H1 (cell line): ENCODE results near the gene ZNF311.

Experiments used
- CEBPB ChIP-seq: IDR thresholded peaks from 2 replicates; pipeline ENCODE4 v1.6.1; 2012; ENCODE audit warnings: low read depth, low read length
- EZH2 ChIP-seq: fragments of 200-600 bp; sonication (generic); IDR thresholded peaks from 2 replicates; pipeline ENCODE4 v1.7.1; 2012; ENCODE audit warnings: low read depth, mild to moderate bottlenecking, moderate library complexity, low read length, inconsistent platforms; ENCODE audit not compliant: severe bottlenecking
- TF ChIP-seq, protein P1 (sequence below), 3 experiments: IDR thresholded peaks; 1 replicate in 2 of 3; 2 replicates in 1 of 3; pipeline versions ENCODE4 v1.5.1 to v1.6.1; 2011; ENCODE audit warnings: low read length in 3 of 3, mild to moderate bottlenecking in 3 of 3, inconsistent platforms in 2 of 3, low read depth in 1 of 3, moderate library complexity in 1 of 3; ENCODE audit not compliant: insufficient read depth in 1 of 3; ENCODE audit errors: control extremely low read depth in 1 of 3
- TF ChIP-seq, protein P2 (sequence below): IDR thresholded peaks from 2 replicates; pipeline ENCODE4 v1.6.1; 2012; ENCODE audit warnings: low read length, inconsistent platforms

DNA sequence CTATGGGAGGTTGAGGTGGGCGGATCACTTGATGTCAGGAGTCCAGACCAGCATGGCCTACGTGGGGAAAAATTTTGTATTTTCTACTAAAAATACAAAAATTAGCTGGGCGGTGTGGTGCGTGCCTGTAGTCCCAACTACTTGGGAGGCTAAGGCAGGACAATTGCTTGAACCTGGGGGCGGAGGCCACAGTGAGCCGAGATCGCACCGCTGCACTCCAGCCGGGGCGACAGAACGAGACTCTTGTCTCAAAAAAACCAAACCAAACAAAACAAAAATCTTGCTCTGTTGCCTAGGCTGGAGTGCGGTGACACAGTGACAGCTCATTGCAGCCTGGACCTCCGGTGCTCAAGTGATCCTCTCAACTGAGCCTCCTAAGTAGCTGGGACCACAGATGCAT lies 23.7 kb upstream of the ZNF311 start:
- no peak for TF ChIP-seq EZH2
- TF ChIP-seq, protein P1, sequence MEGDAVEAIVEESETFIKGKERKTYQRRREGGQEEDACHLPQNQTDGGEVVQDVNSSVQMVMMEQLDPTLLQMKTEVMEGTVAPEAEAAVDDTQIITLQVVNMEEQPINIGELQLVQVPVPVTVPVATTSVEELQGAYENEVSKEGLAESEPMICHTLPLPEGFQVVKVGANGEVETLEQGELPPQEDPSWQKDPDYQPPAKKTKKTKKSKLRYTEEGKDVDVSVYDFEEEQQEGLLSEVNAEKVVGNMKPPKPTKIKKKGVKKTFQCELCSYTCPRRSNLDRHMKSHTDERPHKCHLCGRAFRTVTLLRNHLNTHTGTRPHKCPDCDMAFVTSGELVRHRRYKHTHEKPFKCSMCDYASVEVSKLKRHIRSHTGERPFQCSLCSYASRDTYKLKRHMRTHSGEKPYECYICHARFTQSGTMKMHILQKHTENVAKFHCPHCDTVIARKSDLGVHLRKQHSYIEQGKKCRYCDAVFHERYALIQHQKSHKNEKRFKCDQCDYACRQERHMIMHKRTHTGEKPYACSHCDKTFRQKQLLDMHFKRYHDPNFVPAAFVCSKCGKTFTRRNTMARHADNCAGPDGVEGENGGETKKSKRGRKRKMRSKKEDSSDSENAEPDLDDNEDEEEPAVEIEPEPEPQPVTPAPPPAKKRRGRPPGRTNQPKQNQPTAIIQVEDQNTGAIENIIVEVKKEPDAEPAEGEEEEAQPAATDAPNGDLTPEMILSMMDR (IDR thresholded peaks at IDR 0.05; ENCODE audit: control extremely low read depth in 1 of 3, insufficient read depth in 1 of 3, low read depth in 1 of 3, low read length in 3 of 3): no peak
- no peak for TF ChIP-seq CEBPB
- TF ChIP-seq, protein P2, sequence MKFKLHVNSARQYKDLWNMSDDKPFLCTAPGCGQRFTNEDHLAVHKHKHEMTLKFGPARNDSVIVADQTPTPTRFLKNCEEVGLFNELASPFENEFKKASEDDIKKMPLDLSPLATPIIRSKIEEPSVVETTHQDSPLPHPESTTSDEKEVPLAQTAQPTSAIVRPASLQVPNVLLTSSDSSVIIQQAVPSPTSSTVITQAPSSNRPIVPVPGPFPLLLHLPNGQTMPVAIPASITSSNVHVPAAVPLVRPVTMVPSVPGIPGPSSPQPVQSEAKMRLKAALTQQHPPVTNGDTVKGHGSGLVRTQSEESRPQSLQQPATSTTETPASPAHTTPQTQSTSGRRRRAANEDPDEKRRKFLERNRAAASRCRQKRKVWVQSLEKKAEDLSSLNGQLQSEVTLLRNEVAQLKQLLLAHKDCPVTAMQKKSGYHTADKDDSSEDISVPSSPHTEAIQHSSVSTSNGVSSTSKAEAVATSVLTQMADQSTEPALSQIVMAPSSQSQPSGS: no peak
